HL-60/S4 treated with phorbol 12-myristate 13-acetate at 8.2 ng/mL for 4 days and 3 days (cell line): ENCODE results near the gene PPBP.
"Not testable (repeated sequence)": the region's sequence is repeated elsewhere in the genome, so short reads cannot be mapped to it uniquely, and the experiment has no call there.

ENCODE experiments used
- in situ Hi-C: fragments of 300-500 bp; cut with MboI; formaldehyde crosslinking; loops from 2 replicates; pipeline ENCODE4 v1.15.0; 2022; ENCODE audit warnings: low sequenced_read_pairs

The PPBP gene

DNA sequence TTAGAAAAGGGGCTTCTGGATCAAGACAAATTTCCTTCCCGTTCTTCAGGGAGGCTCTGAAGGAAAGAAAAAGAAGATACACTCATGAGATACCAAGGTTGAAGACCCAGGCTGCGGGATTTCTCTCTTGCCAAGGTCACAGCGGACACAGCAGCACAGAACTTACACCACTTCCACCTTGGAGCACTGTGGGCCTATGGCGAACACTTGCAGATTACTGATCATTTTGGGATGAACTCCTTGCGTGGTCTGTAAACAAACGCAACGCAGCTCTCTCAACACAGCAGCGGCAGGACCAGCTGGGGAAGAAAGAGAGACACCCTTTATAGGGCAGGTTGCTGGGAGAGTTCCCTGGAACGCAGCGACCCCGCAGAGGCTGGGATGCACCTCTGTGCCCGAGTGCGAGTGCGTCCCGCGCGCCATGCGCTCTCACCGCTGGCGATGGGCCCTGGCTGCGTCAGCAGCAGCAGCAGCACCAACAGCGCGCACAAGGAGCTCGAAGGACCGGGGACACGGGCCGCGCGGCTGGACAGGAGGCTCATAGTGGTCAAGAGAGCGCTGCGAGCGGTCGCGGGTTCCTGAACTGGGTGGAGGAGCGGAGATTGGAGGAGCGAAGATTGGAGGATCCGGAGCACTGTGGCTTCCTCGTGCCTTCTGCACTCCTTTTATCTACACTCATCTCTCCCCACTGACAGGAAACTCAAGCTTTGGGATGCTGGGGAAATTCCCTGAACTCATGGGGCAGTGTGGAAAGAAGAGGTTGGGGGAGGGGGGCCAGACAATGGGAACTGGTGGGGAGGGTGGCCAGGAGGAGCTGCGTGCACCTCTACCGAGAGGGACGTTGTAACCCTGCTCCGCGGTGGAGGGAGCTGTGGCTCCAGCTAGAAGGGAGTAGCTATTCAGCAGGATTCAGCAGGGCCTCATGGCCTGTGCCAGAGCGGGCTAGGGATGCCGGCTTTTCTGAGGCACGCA is 10.3 kb upstream of the PPBP start, which contains the start of gene CXCL5:
TSS of gene CXCL5 (minus strand) at position 638 of the 972 bp plus-strand sequence. CDS start at position 542, 96 bp downstream.
- in situ Hi-C loops = no loop called here

DNA sequence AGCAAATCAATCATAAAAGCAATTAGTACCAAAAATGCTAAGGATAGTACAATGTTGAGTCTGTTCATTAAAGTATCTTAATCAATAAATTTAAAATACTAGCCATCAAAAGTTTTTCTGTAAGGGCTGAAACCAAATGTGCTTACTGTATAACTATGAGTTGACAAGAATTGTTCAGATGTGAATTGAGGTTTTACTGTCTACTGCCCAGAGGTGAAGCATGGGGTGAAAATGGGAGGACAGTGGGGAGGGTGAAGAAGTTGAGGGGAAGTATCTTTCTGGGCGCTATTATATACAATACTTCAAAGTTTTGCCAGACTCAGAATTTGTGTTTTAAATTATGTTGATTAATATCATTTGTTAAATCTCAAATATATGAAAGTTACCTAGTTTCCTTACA is 4.1 kb upstream of the PPBP start:
- in situ Hi-C loops = no loop called here

DNA sequence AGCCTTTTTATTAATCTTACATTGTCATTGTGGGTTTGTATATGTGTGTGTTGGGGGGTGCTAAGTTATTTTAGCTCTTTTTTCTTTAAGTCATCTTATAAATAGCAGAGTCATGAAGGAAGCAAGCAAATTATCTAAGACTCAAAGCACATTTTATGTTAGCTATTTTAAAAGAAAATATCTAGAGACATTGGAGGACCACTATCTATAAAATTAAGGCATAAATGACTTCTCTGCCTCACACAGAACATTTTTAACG is 3.7 kb upstream of the PPBP start:
- in situ Hi-C loops = no loop called here

DNA sequence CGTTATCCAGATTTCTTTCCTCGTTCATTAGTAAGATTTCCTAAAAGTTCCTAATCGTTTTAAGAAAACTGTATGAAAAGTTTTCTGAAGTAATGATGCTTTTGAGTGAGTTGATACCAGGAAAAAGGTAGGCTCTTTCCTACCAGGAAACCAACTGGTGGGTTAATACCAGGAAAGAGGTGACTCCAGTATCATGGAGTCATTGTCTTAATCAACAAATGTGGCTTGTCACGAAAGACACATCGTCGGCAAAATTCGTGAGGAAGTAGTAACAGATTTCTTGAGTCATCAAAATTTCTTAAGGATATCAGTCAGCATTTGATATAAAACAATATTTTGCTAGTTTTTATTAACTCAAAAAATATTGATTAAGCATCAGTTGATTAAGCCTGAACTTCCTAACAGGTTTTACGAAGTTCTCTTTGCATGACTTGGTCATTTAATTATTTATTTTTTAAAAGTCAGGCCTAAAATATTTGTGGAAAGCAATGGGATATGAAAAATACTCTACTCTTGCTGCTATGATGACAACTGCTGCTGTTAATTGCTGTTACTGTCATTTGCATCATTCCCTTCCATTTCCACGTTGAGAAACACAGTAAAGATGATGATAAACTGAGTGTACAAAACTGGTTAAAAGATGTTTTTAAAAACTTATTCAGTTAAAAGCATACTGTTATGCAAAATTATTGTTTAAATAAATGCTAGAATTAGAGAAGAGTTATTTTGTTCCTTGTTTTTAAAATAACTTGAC is 3.2 kb upstream of the PPBP start:
- in situ Hi-C loops = no loop called here

DNA sequence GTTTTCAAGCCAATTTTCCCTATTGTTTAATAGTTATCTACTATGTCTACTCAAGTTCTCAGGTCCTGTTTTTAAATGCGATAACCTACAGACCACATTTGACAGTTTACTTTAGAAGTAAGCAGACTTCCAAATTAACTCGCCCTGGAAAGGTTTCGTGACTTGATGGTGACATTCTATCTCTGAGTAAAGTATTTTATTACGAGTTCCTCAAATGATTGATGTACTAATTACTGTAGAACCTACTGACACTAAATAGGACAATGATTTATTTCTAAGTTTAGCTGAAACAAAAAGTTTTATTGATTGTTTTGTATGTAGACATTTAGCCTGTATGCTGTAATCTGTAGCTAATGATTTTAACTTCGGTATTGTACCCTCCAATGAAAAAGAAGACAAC is 1.9 kb upstream of the PPBP start:
- in situ Hi-C loops = no loop called here

DNA sequence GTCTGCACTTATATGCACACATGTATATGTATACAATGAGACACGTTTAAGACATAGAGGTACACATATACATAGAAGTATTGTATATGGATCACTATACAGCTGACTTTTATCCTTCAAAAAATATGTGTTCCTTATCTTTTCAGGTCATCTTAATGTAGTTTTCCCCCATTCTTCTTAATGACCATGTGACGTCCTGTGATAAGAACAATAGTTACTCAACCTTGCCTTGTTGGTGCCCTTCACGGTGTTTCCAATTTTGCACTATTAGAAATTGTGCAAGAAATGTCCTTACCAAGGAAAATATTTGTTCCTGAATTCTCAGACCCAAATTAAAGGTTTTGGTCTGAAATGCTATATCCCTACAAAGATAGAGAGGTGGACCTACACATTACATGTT is 1.0 kb upstream of the PPBP start:
- in situ Hi-C loops = no loop called here

DNA sequence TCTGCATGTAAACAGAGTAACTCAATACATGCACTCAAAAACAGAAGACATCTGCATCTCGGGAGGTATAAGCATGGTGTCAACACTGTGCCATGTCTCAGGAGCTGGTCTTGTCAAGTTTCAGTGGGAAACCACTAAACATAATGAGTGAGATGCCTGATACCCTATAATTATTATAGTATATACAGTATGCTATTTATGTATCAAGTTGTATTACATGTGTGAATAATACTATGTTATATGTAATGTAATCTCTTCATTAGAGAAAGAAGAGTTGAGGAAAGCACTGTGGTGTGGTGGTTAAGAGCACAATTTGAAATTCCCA is 2.5 kb downstream of the PPBP start:
- in situ Hi-C loops = no loop called here

DNA sequence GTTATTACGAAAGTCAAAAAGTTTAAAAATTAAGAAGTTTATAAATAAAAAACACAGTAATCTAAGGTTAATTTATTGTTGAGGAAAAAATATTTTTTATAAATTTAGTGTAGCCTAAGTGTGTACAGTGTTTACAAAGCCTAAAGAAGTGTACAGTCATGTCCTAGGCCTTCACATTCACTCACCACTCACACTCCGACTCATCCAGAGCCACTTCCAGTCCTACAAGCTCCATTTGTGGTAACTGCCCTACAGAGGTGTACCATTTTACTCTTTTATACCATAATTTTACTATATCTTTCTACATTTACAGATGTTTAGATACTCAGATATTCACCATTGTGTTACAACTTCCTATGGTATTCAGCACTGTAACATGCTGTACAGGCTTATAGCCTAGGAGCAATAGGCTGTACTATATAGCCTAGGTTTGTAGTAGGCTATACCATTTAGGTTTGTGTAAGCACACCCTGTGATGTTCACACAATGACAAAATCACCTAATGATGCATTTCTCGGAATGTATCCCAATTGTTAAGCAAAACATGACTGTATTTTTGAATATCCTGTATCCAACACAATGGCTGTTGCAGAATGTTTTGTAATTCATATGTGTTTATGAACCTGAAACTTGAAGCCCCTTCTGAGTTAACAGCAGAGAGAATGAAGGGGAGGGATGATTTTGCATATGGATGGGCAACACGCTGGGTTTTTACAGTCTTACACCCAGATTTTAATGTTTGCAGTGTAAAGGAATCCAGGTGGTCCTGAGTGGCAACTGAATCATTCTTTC is 3.1 kb downstream of the PPBP start:
- in situ Hi-C loops = no loop called here

DNA sequence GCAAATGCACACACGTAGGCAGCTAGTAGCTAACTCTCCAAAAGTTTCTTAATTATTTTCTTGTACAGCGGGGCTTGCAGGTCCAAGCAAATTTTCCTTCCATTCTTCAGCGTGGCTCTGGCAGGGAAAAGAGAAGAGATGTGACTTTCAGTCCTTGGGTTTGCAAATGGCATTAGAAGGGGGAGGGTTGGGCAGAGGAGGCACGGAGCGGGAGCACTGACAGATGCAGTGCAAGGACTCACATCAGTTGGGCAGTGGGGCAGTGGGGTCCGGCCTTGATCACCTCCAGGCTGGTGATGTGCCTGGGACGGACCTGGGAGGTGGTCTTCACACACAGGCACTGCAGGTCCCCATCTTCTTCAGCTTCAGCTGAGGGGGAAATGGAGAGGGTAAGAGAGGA is 6.8 kb downstream of the PPBP start:
- in situ Hi-C loops = not testable (repeated sequence)

DNA sequence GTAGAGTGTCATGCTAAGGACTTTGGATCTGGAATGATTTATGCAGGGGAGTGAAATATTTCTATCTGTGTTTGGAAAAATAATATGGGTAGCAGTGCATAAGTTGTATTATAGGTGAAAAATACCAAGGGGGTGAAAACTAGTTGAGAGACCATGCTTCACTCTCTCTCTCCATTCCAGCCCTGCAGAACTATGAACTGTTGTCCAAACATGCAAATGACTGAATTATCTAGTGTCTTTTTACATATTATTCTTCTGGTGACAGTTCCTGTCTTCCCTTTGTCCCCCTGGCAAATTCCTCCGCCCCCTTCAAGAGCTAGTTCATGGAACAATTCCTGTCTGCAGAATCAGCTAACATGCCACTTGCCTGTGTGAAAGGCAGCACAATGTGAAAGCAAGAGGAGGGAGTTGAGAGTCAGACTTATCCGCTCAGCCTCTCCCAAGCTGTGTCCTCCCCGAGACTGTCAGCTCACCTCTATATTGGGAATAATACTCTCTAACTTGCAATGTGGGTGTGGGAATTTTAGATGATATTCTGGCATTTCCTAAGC is 8.5 kb downstream of the PPBP start:
- in situ Hi-C loops = no loop called here

DNA sequence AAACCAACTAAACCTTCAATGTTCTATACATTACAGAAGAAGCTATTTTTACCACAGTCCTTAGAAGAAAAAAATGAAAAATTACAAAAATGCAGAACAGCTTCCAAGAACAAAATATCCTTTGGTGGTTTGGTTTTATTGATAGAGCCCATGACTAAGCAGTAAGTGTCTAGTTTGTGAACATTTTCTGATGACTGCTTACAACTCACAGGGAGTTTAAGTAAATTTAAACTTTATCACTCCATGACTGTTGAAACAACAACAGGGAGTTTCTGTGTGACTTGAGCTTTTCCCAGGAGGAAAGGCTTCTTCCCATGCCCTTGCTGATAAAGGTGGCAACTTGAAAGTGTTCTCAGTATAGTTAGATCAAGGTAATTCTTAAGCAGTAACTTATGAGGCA is 9.1 kb downstream of the PPBP start:
- in situ Hi-C loops = no loop called here

DNA sequence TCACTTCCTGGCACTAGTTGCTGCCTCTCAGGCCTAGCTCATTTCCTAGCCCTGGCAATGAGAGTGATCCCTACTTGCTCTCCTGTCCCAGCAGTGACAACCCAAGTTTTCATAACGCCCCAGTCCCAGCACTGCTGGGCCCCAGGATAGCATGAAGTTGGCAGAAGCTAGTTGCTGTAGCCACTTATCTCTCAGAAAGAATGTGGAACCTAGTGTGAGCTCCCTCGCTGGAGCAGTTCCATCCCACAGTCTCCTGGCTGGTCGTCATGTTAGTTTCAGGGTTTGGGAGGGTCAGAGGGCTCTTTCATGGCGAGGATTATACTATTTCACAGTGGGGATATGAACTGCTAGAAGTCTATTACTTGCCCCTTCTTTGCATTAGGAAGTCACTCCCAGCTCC is 11.3 kb downstream of the PPBP start:
- in situ Hi-C loops = no loop called here

DNA sequence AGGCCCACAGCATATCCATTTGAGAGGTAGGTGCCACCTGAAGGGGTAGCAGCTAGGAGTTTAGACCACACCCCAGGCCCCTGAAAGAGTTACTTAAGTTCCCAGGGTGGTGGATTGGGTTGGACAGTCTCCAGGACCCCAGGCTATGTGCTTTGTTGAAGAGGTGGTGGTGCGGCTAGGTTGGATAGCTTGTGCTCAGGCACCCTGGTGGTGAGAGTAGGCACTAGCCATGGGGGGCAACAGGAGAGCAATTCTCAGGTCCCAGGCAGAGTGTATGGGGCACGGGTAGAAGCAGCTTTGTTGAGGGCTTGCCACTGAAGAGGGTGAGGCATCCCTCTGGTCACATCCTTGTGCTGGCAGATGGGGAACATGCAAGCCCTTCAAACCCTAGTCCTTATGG is 11.8 kb downstream of the PPBP start:
- in situ Hi-C loops = no loop called here

DNA sequence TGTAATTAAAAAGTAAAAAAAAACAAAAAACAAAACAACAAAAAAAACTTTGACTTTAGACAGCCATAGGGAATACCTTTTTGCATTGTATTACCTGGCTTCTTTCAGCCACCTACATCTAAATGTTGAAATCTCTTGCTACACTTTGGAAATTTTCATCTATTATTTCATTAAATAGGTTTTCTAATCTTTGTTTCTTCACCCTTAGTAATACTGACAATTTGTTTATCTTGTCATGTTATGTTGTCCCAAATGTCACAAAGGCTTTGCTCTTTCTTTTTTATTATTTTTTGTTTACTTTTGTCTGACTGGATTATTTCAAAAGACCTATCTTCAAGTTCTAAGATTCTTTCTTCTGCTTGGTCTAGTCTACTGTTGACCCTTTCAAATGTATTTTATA is 13.6 kb downstream of the PPBP start:
- in situ Hi-C loops = no loop called here

DNA sequence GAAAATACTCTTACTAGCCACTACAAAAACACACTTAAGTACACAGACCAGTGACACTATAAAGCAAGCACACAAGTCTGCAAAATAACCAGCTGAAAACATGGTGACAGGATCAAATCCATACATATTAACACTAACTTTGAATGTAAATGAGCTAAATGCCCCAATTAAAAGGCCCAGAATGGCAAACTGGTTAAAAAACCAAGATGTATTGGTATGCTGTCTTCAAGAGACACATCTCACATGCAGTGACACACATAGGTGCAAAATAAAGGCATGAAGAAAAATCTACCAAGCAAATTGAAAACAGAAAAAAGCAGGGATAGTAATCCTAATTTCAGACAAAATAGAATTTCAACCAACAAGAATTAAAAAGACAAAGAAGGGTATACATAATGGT is 17.0 kb downstream of the PPBP start:
- in situ Hi-C loops = no loop called here

DNA sequence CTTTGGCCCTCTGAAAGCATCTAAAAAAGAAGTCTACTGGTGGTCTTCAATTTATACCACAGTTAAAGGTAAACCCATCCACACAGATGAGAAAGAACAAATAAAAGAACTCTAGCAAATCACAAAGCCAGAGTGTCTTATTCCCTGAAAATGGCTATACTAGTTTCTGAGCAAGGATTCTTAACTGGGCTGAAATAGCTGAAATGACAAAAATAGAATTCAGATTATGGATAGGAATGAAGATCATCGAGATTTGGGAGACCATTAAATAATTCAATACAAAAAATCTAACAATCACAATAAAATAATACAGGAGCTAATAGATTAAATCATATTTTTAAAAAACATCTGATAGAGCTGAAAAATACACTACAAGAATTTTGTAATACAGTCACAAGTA is 18.0 kb downstream of the PPBP start:
- in situ Hi-C loops = no loop called here

DNA sequence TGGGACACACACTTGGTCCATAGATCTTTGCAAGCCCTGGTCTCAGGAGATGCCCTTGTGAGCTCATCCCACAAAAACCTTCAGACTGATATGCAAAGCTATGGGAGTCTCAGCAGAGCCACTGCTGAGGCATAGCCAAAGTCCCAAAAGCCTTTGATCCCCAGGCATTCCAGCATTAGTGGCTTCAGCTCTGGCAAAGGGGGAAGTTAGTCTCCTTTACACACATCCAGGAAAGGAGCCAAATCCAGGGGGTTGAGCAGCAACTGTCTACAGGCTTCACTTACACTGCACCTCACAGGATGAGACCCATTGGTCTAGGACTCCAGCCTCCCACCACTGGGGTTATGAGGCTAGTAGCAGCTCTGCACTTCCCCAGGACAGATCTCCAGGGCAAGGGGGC is 20.1 kb downstream of the PPBP start:
- in situ Hi-C loops = no loop called here

DNA sequence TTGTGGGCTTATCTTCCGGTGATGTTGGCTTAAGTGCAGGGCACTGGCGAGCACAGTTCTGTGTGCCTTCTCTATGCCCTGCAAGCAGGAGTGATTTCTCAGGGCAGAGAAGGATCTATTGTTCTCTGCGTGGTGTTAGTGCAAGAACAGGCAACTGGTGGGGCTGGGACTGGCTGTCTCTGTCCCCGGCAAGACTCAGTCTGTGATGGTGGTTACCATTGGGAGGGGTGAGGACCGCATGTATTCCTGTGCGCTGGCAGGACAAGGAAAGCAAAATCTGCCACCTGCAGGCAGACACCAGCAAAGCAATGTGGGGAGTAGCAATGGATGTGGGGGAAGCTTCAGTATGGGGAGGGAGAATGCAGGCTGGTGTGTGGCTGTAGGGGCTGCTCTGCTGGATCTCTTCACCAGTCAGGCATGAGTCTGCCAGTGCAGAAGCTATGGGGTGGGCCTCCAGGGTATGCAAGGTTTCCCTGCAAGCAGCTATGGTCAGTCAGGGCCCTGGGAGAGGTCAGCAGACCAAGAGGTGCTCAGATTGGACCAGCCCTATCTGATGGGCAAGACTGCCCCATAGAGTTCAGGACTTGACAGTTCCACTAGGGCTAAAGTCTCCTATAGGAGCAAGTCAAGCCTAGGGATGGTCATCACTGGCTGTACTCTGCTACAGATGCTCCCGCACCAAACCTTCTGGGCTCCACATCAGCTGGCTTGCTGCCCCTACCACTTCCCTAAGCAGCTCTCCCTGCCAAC is 23.0 kb downstream of the PPBP start:
- in situ Hi-C loops = no loop called here

DNA sequence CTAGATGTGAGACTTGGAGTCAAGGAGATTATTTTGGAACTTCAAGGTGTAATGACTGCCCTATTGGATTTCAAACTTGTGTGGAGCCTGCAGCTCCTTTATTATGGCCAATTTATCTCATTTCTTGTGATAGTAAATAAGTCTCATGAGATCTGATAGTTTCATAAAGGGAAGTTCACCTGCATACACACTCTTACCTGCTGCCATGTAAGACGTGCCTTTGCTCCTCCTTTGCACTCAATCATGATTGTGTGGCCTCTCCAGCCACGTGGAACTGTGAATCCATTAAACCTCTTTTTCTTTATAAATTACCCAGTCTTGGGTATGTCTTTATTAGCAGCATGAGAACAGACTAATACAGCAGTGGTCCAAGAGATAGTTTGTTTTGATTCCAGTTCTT is 25.3 kb downstream of the PPBP start:
- in situ Hi-C loops = no loop called here

DNA sequence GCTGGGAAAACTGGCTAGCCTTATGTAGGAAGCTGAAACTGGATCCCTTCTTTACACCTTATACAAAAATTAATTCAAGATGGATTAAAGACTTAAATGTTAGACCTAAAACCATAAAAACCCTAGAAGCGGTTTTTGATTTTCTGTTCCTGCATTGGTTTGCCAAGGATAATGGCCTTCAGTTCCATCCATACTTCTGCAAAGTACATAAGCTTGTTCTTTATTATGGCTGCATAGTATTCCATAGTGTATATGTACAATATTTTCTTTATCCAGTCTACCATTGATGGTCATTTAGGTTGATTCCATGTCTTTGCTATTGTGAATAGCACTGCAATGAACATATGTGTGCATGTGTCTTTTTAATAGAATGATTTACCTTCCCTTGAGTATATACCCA is 28.9 kb downstream of the PPBP start:
- in situ Hi-C loops = not testable (repeated sequence)

DNA sequence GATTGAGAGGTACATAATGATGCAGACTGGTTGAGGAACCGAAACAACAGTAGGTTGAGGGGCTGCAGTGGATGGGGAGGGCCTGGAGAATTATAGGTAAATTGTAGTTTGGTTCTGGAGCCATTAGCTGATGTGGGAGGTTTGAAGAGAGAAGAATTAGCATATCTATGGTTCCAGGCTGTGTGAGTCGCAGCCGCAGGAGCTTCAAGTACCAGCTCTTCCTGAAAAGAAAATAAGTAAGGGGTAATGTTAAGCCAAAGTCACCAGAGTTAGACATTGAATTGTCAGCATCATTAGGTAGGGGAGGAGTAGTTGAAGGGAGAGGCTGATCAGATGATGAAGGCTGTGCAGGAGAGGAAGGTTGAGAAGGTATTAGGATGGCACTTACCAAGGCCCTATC is 35.6 kb downstream of the PPBP start:
- in situ Hi-C loops = no loop called here
